ENCODE data around the gene R3HCC1L. TPM values are rescaled to one million over a fixed set of nuclear protein-coding genes. Genes with fewer than 3 reads are reported as not detected.

R3HCC1L gene
- polyA plus RNA-seq, 4 donors: 9.2 to 22.8 (median 12.5) TPM

GRCh38 chr10:98246911-98247805 is 112.7 kb downstream of the R3HCC1L start:
- peak overlapping the region in 1 of 3 donors; percentile 44 for H3K27ac ChIP-seq (ENCODE audit: low read depth in 1 of 3, low read length in 2 of 3)

GRCh38 chr10:98248018-98248417 is 113.6 kb downstream of the R3HCC1L start:
- no peak overlapping the region for H3K27ac ChIP-seq (ENCODE audit: low read depth in 1 of 3, low read length in 2 of 3)
- WGBS, 3 donors: 93 to 98% (median 97%) methylated on average over 4 of the region's 4 CpGs
- no peaks in the 10 kb centered on the region for H3K4me1 ChIP-seq (ENCODE audit: control insufficient read depth in 3 of 3, insufficient read depth in 2 of 3, low read depth in 1 of 3, low read length in 2 of 3)
- DNase-seq (no peak), FAIRE-seq (no peak)
- no peaks in the 10 kb centered on the region for H3K9me3 ChIP-seq (ENCODE audit: control insufficient read depth in 2 of 2, insufficient read depth in 1 of 2, low read depth in 1 of 2, low read length in 1 of 2)
- H3K36me3 ChIP-seq (ENCODE audit: control insufficient read depth in 3 of 3, insufficient read depth in 2 of 3, low read depth in 1 of 3, low read length in 3 of 3): peaks cover 2 to 36% (median 27%) of the 10 kb centered on the region in 3 donors
- H3K27me3 ChIP-seq (ENCODE audit: control insufficient read depth in 3 of 3, insufficient read depth in 3 of 3, low read length in 3 of 3): no peaks in the 10 kb centered on the region
- H3K4me3 ChIP-seq (ENCODE audit: low read depth in 1 of 3, low read length in 3 of 3): no peak overlapping the region

More at GRCh38 chr10:98246911-98247805, 112.7 kb downstream of the R3HCC1L start:
- 59 to 83% (median 75%) methylated on average over 6 of the region's 6 CpGs for WGBS, 3 donors
- peak in 1 of 2 donors; percentile 22 for DNase-seq
- H3K4me1 ChIP-seq (ENCODE audit: control insufficient read depth in 3 of 3, insufficient read depth in 2 of 3, low read depth in 1 of 3, low read length in 2 of 3): no peaks in the 10 kb centered on the region
- no peak overlapping the region for H3K4me3 ChIP-seq (ENCODE audit: low read depth in 1 of 3, low read length in 3 of 3)
- H3K27me3 ChIP-seq (ENCODE audit: control insufficient read depth in 3 of 3, insufficient read depth in 3 of 3, low read length in 3 of 3): no peaks in the 10 kb centered on the region
- H3K36me3 ChIP-seq (ENCODE audit: control insufficient read depth in 3 of 3, insufficient read depth in 2 of 3, low read depth in 1 of 3, low read length in 3 of 3): peaks cover 2 to 36% (median 26%) of the 10 kb centered on the region in 3 donors
- FAIRE-seq: no peak
- H3K9me3 ChIP-seq (ENCODE audit: control insufficient read depth in 2 of 2, insufficient read depth in 1 of 2, low read depth in 1 of 2, low read length in 1 of 2): no peaks in the 10 kb centered on the region

DNA sequence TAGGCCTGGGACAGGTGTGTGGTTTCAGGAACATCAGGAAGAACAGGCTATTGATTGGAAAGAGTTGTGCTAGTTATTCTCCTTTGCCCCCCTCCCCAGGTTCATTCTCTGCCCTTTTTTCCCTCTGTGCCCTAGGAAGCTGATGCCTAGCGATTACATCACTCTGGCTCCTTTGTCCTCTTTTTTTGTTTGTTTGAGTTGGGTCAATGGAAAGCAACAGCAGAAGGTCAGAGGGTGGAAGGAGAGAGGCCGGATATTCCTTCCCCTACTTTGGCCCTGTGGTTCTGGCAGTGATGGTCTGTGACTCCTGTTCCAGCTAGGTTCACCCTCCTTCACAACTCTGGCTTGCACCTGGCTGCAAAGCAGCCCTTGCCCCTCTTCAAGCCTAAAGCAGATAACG is 114.7 kb downstream of the R3HCC1L start:
- no peak for DNase-seq
- no peaks in the 10 kb centered on the region for H3K4me1 ChIP-seq (ENCODE audit: control insufficient read depth in 3 of 3, insufficient read depth in 2 of 3, low read depth in 1 of 3, low read length in 2 of 3)

GRCh38 chr10:98251399-98251798 is 116.9 kb downstream of the R3HCC1L start:
- DNase-seq: no peak
- Histone ChIP-seq H3K36me3 (ENCODE audit: control insufficient read depth in 3 of 3, insufficient read depth in 2 of 3, low read depth in 1 of 3, low read length in 3 of 3) (peaks cover 2 to 37% (median 12%) of the 10 kb centered on the region in 3 donors), H3K4me3 (ENCODE audit: low read depth in 1 of 3, low read length in 3 of 3) (no peak overlapping the region), H3K4me1 (ENCODE audit: control insufficient read depth in 3 of 3, insufficient read depth in 2 of 3, low read depth in 1 of 3, low read length in 2 of 3) (no peaks in the 10 kb centered on the region), H3K9me3 (ENCODE audit: control insufficient read depth in 2 of 2, insufficient read depth in 1 of 2, low read depth in 1 of 2, low read length in 1 of 2) (no peaks in the 10 kb centered on the region), H3K27ac (ENCODE audit: low read depth in 1 of 3, low read length in 2 of 3) (no peak overlapping the region), H3K27me3 (ENCODE audit: control insufficient read depth in 3 of 3, insufficient read depth in 3 of 3, low read length in 3 of 3) (no peaks in the 10 kb centered on the region)
- 44 to 66% (median 58%) methylated on average over 8 of the region's 8 CpGs for WGBS, 3 donors
- FAIRE-seq: no peak

More for the DNA sequence above, 114.7 kb downstream of the R3HCC1L start:
- 85 to 87% (median 86%) methylated on average over 3 of the region's 3 CpGs for WGBS, 3 donors
- Histone ChIP-seq H3K27ac (ENCODE audit: low read depth in 1 of 3, low read length in 2 of 3) (no peak overlapping the region), H3K36me3 (ENCODE audit: control insufficient read depth in 3 of 3, insufficient read depth in 2 of 3, low read depth in 1 of 3, low read length in 3 of 3) (peaks cover 2 to 31% (median 31%) of the 10 kb centered on the region in 3 donors), H3K4me3 (ENCODE audit: low read depth in 1 of 3, low read length in 3 of 3) (no peak overlapping the region), H3K9me3 (ENCODE audit: control insufficient read depth in 2 of 2, insufficient read depth in 1 of 2, low read depth in 1 of 2, low read length in 1 of 2) (no peaks in the 10 kb centered on the region), H3K27me3 (ENCODE audit: control insufficient read depth in 3 of 3, insufficient read depth in 3 of 3, low read length in 3 of 3) (no peaks in the 10 kb centered on the region)
- no peak for FAIRE-seq

DNA sequence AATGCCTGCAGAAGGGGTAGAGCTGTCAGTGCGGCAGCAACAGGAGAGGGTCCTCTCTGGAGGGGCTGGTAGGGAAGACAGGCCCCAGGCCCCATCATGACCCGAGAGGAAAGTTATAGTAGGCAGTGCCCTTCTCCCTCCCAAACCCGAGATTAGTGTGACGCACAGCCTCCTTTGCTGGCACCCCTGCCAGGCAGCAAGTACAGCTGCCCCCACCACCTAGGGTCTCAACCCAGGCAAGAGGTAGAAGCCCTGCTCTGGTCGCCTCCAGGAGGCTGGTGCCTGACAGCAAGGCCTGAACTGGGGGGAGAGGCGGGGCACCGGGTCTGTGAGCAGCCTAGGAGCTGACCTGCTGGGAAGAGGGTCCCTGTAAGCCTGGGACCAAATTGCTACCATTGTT is 118.0 kb downstream of the R3HCC1L start:
- Histone ChIP-seq H3K4me3 (ENCODE audit: low read depth in 1 of 3, low read length in 3 of 3) (no peak overlapping the region), H3K27me3 (ENCODE audit: control insufficient read depth in 3 of 3, insufficient read depth in 3 of 3, low read length in 3 of 3) (no peaks in the 10 kb centered on the region), H3K4me1 (ENCODE audit: control insufficient read depth in 3 of 3, insufficient read depth in 2 of 3, low read depth in 1 of 3, low read length in 2 of 3) (no peaks in the 10 kb centered on the region), H3K9me3 (ENCODE audit: control insufficient read depth in 2 of 2, insufficient read depth in 1 of 2, low read depth in 1 of 2, low read length in 1 of 2) (no peaks in the 10 kb centered on the region), H3K27ac (ENCODE audit: low read depth in 1 of 3, low read length in 2 of 3) (no peak overlapping the region), H3K36me3 (ENCODE audit: control insufficient read depth in 3 of 3, insufficient read depth in 2 of 3, low read depth in 1 of 3, low read length in 3 of 3) (peaks cover 2 to 32% (median 7%) of the 10 kb centered on the region in 3 donors)
- DNase-seq (no peak), FAIRE-seq (no peak)
- WGBS, 3 donors: 88 to 96% (median 92%) methylated on average over 7 of the region's 7 CpGs

- WGBS, 3 donors: 85 to 95% (median 94%) methylated on average over 17 of the region's 17 CpGs
- Histone ChIP-seq H3K4me3 (ENCODE audit: low read depth in 1 of 3, low read length in 3 of 3) (no peak overlapping the region), H3K4me1 (ENCODE audit: control insufficient read depth in 3 of 3, insufficient read depth in 2 of 3, low read depth in 1 of 3, low read length in 2 of 3) (no peaks in the 10 kb centered on the region), H3K36me3 (ENCODE audit: control insufficient read depth in 3 of 3, insufficient read depth in 2 of 3, low read depth in 1 of 3, low read length in 3 of 3) (peaks cover under 1 to 30% (median 3%) of the 10 kb centered on the region in 3 donors), H3K9me3 (ENCODE audit: control insufficient read depth in 2 of 2, insufficient read depth in 1 of 2, low read depth in 1 of 2, low read length in 1 of 2) (no peaks in the 10 kb centered on the region), H3K27ac (ENCODE audit: low read depth in 1 of 3, low read length in 2 of 3) (no peak overlapping the region), H3K27me3 (ENCODE audit: control insufficient read depth in 3 of 3, insufficient read depth in 3 of 3, low read length in 3 of 3) (no peaks in the 10 kb centered on the region)
- FAIRE-seq: no peak
- no peak for DNase-seq
Measured at GRCh38 chr10:98253499-98253898, 119.0 kb downstream of the R3HCC1L start.

DNA sequence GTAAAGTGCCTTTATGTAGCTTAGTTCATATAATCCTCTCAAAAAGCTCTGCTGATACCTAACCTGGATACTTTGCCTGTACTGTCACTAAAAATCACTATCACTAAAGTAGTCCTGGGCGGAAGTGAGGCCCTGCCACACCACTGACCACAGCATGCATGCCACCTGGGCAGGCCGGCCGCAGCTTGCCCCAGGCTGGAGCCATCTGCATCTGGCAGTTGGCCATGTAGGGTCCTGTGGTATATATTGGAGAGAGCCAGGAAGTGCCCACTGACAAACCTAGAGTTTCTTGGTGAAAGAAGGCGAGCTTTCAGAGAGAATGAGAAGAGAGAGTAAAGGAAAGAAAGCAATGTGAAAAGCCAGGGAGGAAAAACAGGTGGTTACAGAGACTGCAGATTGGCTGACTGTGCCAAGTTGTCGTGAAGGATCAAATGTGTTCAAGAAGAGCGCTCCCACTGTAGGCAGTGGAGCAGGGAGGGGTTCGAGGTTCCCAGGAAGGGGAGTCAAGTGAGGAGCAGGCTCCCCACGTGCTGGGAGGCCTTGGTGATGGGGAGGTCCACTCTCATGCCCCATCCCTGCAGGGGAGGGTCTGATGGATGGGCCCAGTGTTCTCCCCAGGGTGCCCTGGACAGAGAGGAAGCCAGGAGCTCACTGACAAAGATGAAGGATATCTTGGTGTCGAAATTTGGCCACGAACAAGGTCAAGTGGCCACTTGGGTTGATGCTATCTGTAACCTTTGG is 119.9 kb downstream of the R3HCC1L start:
- no peak for DNase-seq
- H3K9me3 ChIP-seq (ENCODE audit: control insufficient read depth in 2 of 2, insufficient read depth in 1 of 2, low read depth in 1 of 2, low read length in 1 of 2): no peaks in the 10 kb centered on the region

DNA sequence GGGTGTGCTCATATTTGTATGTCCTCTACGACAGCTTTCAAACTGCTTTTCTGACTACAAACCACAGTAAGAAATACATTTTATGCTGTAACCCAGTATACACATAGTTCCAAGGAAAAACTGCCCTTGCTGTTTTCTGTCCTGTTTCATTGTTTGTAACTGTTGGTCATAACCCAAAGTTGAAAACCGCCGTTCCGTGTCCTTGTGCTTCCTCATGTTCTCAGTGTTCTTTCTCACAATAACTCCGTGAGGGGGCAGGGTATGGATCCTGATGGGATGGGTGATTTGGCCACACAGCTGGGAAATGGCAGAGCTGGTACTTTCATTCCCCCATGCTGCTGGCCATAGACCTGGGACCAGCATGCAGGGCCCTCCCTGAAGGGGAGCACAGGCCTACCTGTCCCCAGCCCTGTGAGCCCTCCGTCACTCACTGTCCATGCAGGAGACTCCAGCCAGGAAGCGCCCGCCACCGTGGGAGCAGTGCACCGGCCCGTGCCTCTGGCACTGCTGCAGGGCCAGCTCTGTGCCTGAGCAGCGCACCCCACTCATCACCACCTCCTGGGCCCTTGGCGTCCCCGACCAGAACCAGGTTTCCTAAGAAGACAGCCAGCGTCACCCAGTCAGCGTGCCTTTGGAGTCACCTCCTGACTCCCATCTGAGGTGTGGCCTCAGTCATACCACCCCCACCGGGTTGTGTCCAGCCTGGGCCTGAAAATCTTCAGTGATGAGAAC is 120.9 kb downstream of the R3HCC1L start:
- Histone ChIP-seq H3K36me3 (ENCODE audit: control insufficient read depth in 3 of 3, insufficient read depth in 2 of 3, low read depth in 1 of 3, low read length in 3 of 3) (peaks cover 0 to 23% (median 0%) of the 10 kb centered on the region in 3 donors), H3K27ac (ENCODE audit: low read depth in 1 of 3, low read length in 2 of 3) (no peak overlapping the region), H3K9me3 (ENCODE audit: control insufficient read depth in 2 of 2, insufficient read depth in 1 of 2, low read depth in 1 of 2, low read length in 1 of 2) (no peaks in the 10 kb centered on the region), H3K4me3 (ENCODE audit: low read depth in 1 of 3, low read length in 3 of 3) (no peak overlapping the region), H3K4me1 (ENCODE audit: control insufficient read depth in 3 of 3, insufficient read depth in 2 of 3, low read depth in 1 of 3, low read length in 2 of 3) (no peaks in the 10 kb centered on the region), H3K27me3 (ENCODE audit: control insufficient read depth in 3 of 3, insufficient read depth in 3 of 3, low read length in 3 of 3) (no peaks in the 10 kb centered on the region)
- FAIRE-seq: no peak
- 88 to 92% (median 90%) methylated on average over 15 to 17 of the region's 17 CpGs for WGBS, 3 donors
- DNase-seq: no peak

More for the DNA sequence above, 119.9 kb downstream of the R3HCC1L start:
- H3K4me3 ChIP-seq (ENCODE audit: low read depth in 1 of 3, low read length in 3 of 3): no peak overlapping the region
- peaks cover 0 to 26% (median 0%) of the 10 kb centered on the region in 3 donors for H3K36me3 ChIP-seq (ENCODE audit: control insufficient read depth in 3 of 3, insufficient read depth in 2 of 3, low read depth in 1 of 3, low read length in 3 of 3)
- no peak overlapping the region for H3K27ac ChIP-seq (ENCODE audit: low read depth in 1 of 3, low read length in 2 of 3)
- FAIRE-seq: no peak
- no peaks in the 10 kb centered on the region for H3K27me3 ChIP-seq (ENCODE audit: control insufficient read depth in 3 of 3, insufficient read depth in 3 of 3, low read length in 3 of 3)
- no peaks in the 10 kb centered on the region for H3K4me1 ChIP-seq (ENCODE audit: control insufficient read depth in 3 of 3, insufficient read depth in 2 of 3, low read depth in 1 of 3, low read length in 2 of 3)
- 79 to 91% (median 89%) methylated on average over 10 of the region's 10 CpGs for WGBS, 3 donors

All from small intestine (tissue), 7 donors.